K562 (cell line): Measurements from ENCODE around the gene DPP9. TPM values are rescaled to one million over a fixed set of nuclear protein-coding genes. Genes with fewer than 3 reads are reported as not detected.
A peak's percentile ranks its signal among the peaks of the same experiment; 100 is the strongest.

Source experiments
- BCOR ChIP-seq: fragments of 450-650 bp; IDR thresholded peaks from 2 replicates; pipeline ENCODE4 v1.6.1; 2016
- CBX5 ChIP-seq: IDR thresholded peaks from 2 replicates; pipeline ENCODE4 v1.6.1; 2014; ENCODE audit warnings: low read depth, borderline replicate concordance
- DDX20 ChIP-seq: fragments of 450-650 bp; IDR thresholded peaks from 2 replicates; pipeline ENCODE4 v1.6.1; 2016; ENCODE audit warnings: missing genetic modification characterization, low read depth, mild to moderate bottlenecking, missing compliant biosample characterization, moderate library complexity
- ETV6 ChIP-seq, 3 experiments: fragments of 150-350 bp in 1 of 3; sonication (generic) in 1 of 3; formaldehyde crosslinking in 1 of 3; IDR thresholded peaks; 2 replicates each; pipeline versions ENCODE4 v1.6.1 to v1.8.0; 2014 to 2022; ENCODE audit warnings: borderline replicate concordance in 2 of 3, low read depth in 2 of 3, antibody characterized with exemption in 1 of 3, low read length in 1 of 3, mild to moderate bottlenecking in 1 of 3, missing genetic modification reagents in 1 of 3
- EZH2 ChIP-seq: IDR thresholded peaks from 2 replicates; pipeline ENCODE4 v1.6.1; 2012; ENCODE audit warnings: low read depth, mild to moderate bottlenecking, inconsistent platforms, low read length, borderline replicate concordance
- GABPB1 ChIP-seq: sonication (generic); formaldehyde crosslinking; IDR thresholded peaks from 2 replicates; pipeline ENCODE4 v1.8.0; 2022; ENCODE audit warnings: mild to moderate bottlenecking, missing genetic modification reagents
- KDM4B ChIP-seq, 2 experiments: fragments of 450-650 bp in 1 of 2; sonication (generic) in 1 of 2; IDR thresholded peaks; 2 replicates each; pipeline ENCODE4 v1.6.1; 2016 to 2017; ENCODE audit warnings: borderline replicate concordance in 2 of 2, antibody characterized with exemption in 1 of 2, low read depth in 1 of 2, mild to moderate bottlenecking in 1 of 2
- MAFG ChIP-seq: fragments of 450-650 bp; conservative IDR thresholded peaks from 2 replicates; pipeline ENCODE4 v1.6.1; 2016; ENCODE audit warnings: missing genetic modification characterization, missing compliant biosample characterization
- MAZ ChIP-seq, 2 experiments: fragments of 450-650 bp in 1 of 2; sonication (generic) in 1 of 2; formaldehyde crosslinking; IDR thresholded peaks in 1 of 2; conservative IDR thresholded peaks in 1 of 2; 2 replicates each; pipeline versions ENCODE4 v1.4.0 to v1.5.0; 2020; ENCODE audit warnings: mild to moderate bottlenecking in 1 of 2, missing genetic modification reagents in 1 of 2
- NCOA1 ChIP-seq: fragments of 450-650 bp; IDR thresholded peaks from 2 replicates; pipeline ENCODE4 v1.6.1; 2016; ENCODE audit warnings: low read depth
- NFATC3 ChIP-seq: fragments of 450-650 bp; IDR thresholded peaks from 2 replicates; pipeline ENCODE4 v1.6.1; 2017; ENCODE audit warnings: mild to moderate bottlenecking
- NFXL1 ChIP-seq: fragments of 450-650 bp; formaldehyde crosslinking; IDR thresholded peaks from 2 replicates; pipeline ENCODE4 v1.4.0; 2021; ENCODE audit warnings: mild to moderate bottlenecking
- NUFIP1 ChIP-seq: fragments of 450-650 bp; IDR thresholded peaks from 2 replicates; pipeline ENCODE4 v1.6.1; 2018; ENCODE audit not compliant: partially characterized antibody
- POLR2AphosphoS2 ChIP-seq: IDR thresholded peaks from 2 replicates; pipeline ENCODE4 v1.6.1; 2012; ENCODE audit warnings: low read length, improper control_type of control experiment
- PRPF4 ChIP-seq: fragments of 200-400 bp; formaldehyde crosslinking; IDR thresholded peaks from one replicate; pipeline ENCODE4 v1.6.1; 2017; ENCODE audit warnings: low read length, low read depth, mild to moderate bottlenecking; ENCODE audit not compliant: insufficient read depth, poor library complexity, severe bottlenecking
- RBM34 ChIP-seq: fragments of 200-400 bp; formaldehyde crosslinking; IDR thresholded peaks from 2 replicates; pipeline ENCODE4 v1.6.1; 2018; ENCODE audit warnings: low read length, borderline replicate concordance; ENCODE audit not compliant: insufficient read depth
- SAP30 ChIP-seq: fragments of 200-600 bp; sonication (generic); IDR thresholded peaks from 2 replicates; pipeline ENCODE4 v1.6.1; 2012; ENCODE audit warnings: borderline replicate concordance, low read depth, mild to moderate bottlenecking, moderate library complexity, low read length, control low read depth, inconsistent platforms; ENCODE audit not compliant: insufficient read depth, poor library complexity, severe bottlenecking
- SMARCC2 ChIP-seq: fragments of 450-650 bp; IDR thresholded peaks from 2 replicates; pipeline ENCODE4 v1.6.1; 2017; ENCODE audit warnings: antibody characterized with exemption, moderate library complexity, mild to moderate bottlenecking, low read depth
- TEAD4 ChIP-seq, 2 experiments: sonication (generic) in 1 of 2; formaldehyde crosslinking in 1 of 2; IDR thresholded peaks; 2 replicates each; pipeline versions ENCODE4 v1.6.1 to v1.8.0; 2012 to 2022; ENCODE audit warnings: borderline replicate concordance in 1 of 2, inconsistent platforms in 1 of 2, low read length in 1 of 2, mild to moderate bottlenecking in 1 of 2, missing genetic modification reagents in 1 of 2
- ZBTB7A ChIP-seq: IDR thresholded peaks from 2 replicates; pipeline ENCODE4 v1.6.1; 2011; ENCODE audit warnings: low read depth, mild to moderate bottlenecking, low read length, moderate library complexity, borderline replicate concordance; ENCODE audit not compliant: control insufficient read depth
- ZNF134 ChIP-seq: fragments of 250-450 bp; sonication (Bioruptor Pico); conservative IDR thresholded peaks from 2 replicates; pipeline ENCODE4 v1.4.0; 2020
- ZNF324 ChIP-seq: fragments of 250-450 bp; sonication (Bioruptor Pico); IDR thresholded peaks from 2 replicates; pipeline ENCODE4 v1.4.0; 2020; ENCODE audit warnings: mild to moderate bottlenecking
- ZNF408 ChIP-seq: fragments of 250-450 bp; sonication (Bioruptor Pico); IDR thresholded peaks from 2 replicates; pipeline ENCODE4 v1.4.0; 2020; ENCODE audit warnings: low read depth, mild to moderate bottlenecking, moderate library complexity
- ZNF444 ChIP-seq: fragments of 250-450 bp; sonication (Bioruptor Pico); IDR thresholded peaks from 2 replicates; pipeline ENCODE4 v1.4.0; 2020; ENCODE audit warnings: mild to moderate bottlenecking, moderate library complexity
- ZNF695 ChIP-seq: fragments of 450-650 bp; formaldehyde crosslinking; IDR thresholded peaks from 2 replicates; pipeline ENCODE4 v1.4.0; 2020; ENCODE audit warnings: mild to moderate bottlenecking, moderate library complexity
- polyA plus RNA-seq, 8 experiments: library from polyadenylated mRNA; depleted of rRNA in 4 of 8; stranded (reverse) in 5 of 8; unstranded in 3 of 8; fragments of >200 nt; fragmentation: Nextera tagmentation in 2 of 8; fragmentation: Illumina TruSeq in 1 of 8; extraction: Ambion mirVana in 2 of 8; extraction: Trizol in 1 of 8; gene quantifications; 2 replicates each; pipeline versions ENCODE4 v1.2.1 to v1.2.3, GENCODE V29; 2011 to 2014; ENCODE audit warnings: inconsistent platforms in 1 of 8, missing spikeins in 1 of 8
- total RNA-seq, 7 experiments: library from RNA; depleted of rRNA in 6 of 7; stranded (reverse); fragments of >200 nt in 6 of 7; fragmentation: Illumina TruSeq in 2 of 7; extraction: Trizol in 2 of 7; gene quantifications; 2 replicates each; pipeline versions ENCODE4 v1.2.1 to v1.2.3, GENCODE V29; 2011 to 2021; ENCODE audit warnings: low replicate concordance in 1 of 7
- TF ChIP-seq, protein P1 (sequence below): fragments of 450-650 bp; IDR thresholded peaks from 2 replicates; pipeline ENCODE4 v1.6.1; 2016; ENCODE audit warnings: low read depth, mild to moderate bottlenecking, moderate library complexity
- TF ChIP-seq, protein P2 (sequence below): fragments of 250-450 bp; sonication (Bioruptor Pico); IDR thresholded peaks from 2 replicates; pipeline ENCODE4 v1.8.0; 2022; ENCODE audit warnings: moderate library complexity, mild to moderate bottlenecking, inconsistent platforms
- TF ChIP-seq, protein P3 (sequence below): sonication (generic); formaldehyde crosslinking; IDR thresholded peaks from 2 replicates; pipeline ENCODE4 v1.8.0; 2022; ENCODE audit warnings: missing genetic modification reagents, mild to moderate bottlenecking, borderline replicate concordance

The DPP9 gene
- total and polyA plus RNA-seq, 9 of the 15 experiments (the other 6 are each of a cell fraction or from before 2014, with no cell fraction given), result 0.90 to 66.7 (median 24.5) TPM

DNA sequence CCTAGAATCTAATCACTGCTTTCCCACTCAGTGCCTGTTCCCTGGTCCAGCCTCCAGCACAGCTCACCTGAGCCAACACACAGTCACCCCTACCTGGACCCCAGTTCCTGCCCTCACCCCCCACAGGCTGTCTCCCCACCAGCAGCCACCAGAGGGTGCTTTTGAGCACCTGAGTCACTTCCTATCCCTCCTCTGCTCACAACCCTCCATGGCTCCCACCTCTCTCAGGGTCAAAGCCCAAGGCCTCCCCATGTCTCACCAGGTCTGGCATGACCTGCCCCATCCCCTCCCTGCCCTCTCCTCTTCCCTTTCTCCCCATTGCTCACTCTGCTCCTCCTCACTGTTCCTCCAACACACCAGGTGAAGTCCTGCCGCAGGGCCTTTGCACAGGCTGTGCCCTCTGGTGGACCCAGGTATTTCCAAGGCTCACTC lies 7.1 kb upstream of the DPP9 start (continued):
- TF ChIP-seq PRPF4, result no peak
- TF ChIP-seq POLR2AphosphoS2, result no peak
- TF ChIP-seq NCOA1, result no peak
- no peak for TF ChIP-seq ETV6 (IDR thresholded peaks at IDR 0.05; ENCODE audit: borderline replicate concordance in 1 of 2, low read depth in 2 of 2, low read length in 1 of 2)
- no peak for TF ChIP-seq ETV6 (CRISPR knock-in tag; IDR thresholded peaks at IDR 0.05; ENCODE audit: borderline replicate concordance)
- no peak for TF ChIP-seq ZNF408 (CRISPR knock-in tag)
- no peak for TF ChIP-seq SMARCC2
- TF ChIP-seq NFATC3, result no peak
- TF ChIP-seq DDX20 (tag), result no peak
- 0 out of 2 replicates have a peak, but pooled peaks have one; percentile 46 for TF ChIP-seq GABPB1
- TF ChIP-seq ZBTB7A, result peak; percentile 64; the same call in 1 of the 2 replicates
- TF ChIP-seq ZNF324, result no peak
- TF ChIP-seq RBM34, result no peak
- TF ChIP-seq, protein P1, sequence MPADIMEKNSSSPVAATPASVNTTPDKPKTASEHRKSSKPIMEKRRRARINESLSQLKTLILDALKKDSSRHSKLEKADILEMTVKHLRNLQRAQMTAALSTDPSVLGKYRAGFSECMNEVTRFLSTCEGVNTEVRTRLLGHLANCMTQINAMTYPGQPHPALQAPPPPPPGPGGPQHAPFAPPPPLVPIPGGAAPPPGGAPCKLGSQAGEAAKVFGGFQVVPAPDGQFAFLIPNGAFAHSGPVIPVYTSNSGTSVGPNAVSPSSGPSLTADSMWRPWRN, result no peak
- no peak for TF ChIP-seq KDM4B (IDR thresholded peaks at IDR 0.05; ENCODE audit: borderline replicate concordance in 2 of 2, low read depth in 1 of 2)
- TF ChIP-seq, protein P2, sequence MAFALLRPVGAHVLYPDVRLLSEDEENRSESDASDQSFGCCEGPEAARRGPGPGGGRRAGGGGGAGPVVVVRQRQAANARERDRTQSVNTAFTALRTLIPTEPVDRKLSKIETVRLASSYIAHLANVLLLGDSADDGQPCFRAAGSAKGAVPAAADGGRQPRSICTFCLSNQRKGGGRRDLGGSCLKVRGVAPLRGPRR (CRISPR knock-in tag), result no peak
- TF ChIP-seq, protein P3, sequence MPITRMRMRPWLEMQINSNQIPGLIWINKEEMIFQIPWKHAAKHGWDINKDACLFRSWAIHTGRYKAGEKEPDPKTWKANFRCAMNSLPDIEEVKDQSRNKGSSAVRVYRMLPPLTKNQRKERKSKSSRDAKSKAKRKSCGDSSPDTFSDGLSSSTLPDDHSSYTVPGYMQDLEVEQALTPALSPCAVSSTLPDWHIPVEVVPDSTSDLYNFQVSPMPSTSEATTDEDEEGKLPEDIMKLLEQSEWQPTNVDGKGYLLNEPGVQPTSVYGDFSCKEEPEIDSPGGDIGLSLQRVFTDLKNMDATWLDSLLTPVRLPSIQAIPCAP (CRISPR knock-in tag), result no peak
- TF ChIP-seq MAFG (tag), result no peak
- no peak for TF ChIP-seq TEAD4 (IDR thresholded peaks at IDR 0.05; ENCODE audit: low read length)
- TF ChIP-seq TEAD4 (CRISPR knock-in tag; IDR thresholded peaks at IDR 0.05; ENCODE audit: borderline replicate concordance), result 0 out of 2 replicates have a peak, but pooled peaks have one; percentile 37
- TF ChIP-seq ZNF695 (CRISPR knock-in tag), result no peak
- TF ChIP-seq MAZ (CRISPR knock-in tag; conservative IDR thresholded peaks at IDR 0.05 in 1 of 2, IDR thresholded peaks at IDR 0.05 in 1 of 2), result 0 out of 4 replicates have a peak, but pooled peaks of 1 of the 2 experiments have one; percentile 26
- no peak for TF ChIP-seq EZH2
- no peak for TF ChIP-seq CBX5
- TF ChIP-seq NUFIP1, result no peak
- no peak for TF ChIP-seq NFXL1 (CRISPR knock-in tag)
- TF ChIP-seq ZNF134, result no peak
- peak; percentile 99 for TF ChIP-seq BCOR
- TF ChIP-seq SAP30, result no peak
- TF ChIP-seq ZNF444 (CRISPR knock-in tag), result no peak
